Inflammatory macrophage treated with lipopolysaccharide for 1 hour (primary cell): Measurements from ENCODE around the gene CRYBG3.
A peak's percentile ranks its signal among the peaks of the same experiment; 100 is the strongest.

Source experiments
- DNase-seq, 2 donors: peaks; one replicate each; pipeline ENCODE4 v3.0.0-alpha.2; 2020 to 2022

CRYBG3 gene

GRCh38 chr3:97839944-97840343, 18.1 kb downstream of the CRYBG3 start:
- no peak for DNase-seq

- DNase-seq = no peak
These were observed 19.5 kb downstream of the CRYBG3 start for GRCh38 chr3:97841304-97841703.

GRCh38 chr3:97841956-97842355, 20.1 kb downstream of the CRYBG3 start:
- no peak for DNase-seq

- no peak for DNase-seq
These were observed 27.0 kb downstream of the CRYBG3 start for GRCh38 chr3:97848779-97849178.

DNA sequence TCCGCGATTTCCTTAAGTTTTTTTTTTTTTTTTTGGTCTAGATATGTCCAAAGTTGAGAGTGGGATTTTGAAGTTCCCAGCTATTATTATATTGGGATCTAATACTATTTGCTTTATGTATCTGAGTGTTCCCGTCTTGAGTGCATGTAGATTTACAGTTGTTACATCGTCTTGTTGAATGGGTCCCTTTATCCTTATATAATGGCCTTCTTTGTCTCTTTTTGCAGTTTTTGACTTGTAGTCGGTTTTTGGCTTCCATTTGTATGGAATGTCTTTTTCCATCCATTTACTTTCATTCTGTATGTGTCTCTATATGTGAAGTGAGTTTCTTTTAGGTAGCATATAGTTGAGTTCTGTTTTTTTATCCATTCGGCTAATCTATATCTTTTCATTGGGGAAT, 35.6 kb downstream of the CRYBG3 start:
- DNase-seq = no peak

DNA sequence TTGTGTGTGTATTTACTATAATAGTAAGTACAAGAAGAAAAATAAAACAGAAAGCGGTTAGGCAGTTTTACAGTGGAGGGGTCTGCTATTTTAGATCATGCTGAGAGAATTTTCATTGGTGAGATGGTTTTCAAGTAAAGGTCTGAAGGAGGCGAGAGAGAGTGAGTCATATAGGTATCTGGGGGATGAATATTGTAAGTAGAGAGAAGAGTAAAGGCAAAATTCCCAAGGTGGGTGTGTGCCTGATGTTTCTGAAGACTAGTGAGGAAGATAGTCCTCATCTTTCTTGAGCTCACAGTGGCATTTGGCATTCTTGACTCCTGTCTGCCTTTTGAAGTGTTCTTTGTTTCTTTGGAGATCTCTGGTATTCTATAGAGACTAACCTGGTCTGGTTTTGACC, 38.6 kb downstream of the CRYBG3 start:
- DNase-seq = no peak

DNA sequence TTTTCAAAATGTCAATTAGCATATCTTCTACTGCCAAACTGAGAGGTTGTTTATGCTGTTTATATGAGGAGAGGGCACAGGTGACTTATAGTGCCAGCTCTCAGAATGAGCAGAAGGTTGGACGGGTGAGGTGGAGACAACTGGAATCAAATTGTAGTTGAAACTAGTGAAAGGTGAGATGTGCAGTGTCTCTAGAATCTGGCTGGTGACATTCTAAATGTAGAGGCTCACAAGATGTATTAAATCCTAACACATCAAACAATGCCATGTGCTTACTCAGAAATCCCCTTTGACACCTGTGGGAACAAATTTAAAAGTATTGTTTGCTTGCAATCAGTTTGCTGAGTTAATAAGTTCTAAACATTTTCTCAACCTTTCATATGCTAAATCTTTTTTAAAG, 40.8 kb downstream of the CRYBG3 start:
- no peak for DNase-seq

- no peak for DNase-seq
These were observed 41.2 kb downstream of the CRYBG3 start for GRCh38 chr3:97863031-97863430.

- no peak for DNase-seq
These were observed 42.0 kb downstream of the CRYBG3 start for GRCh38 chr3:97863775-97864174.

GRCh38 chr3:97871186-97871585, 49.4 kb downstream of the CRYBG3 start:
- no peak for DNase-seq

DNA sequence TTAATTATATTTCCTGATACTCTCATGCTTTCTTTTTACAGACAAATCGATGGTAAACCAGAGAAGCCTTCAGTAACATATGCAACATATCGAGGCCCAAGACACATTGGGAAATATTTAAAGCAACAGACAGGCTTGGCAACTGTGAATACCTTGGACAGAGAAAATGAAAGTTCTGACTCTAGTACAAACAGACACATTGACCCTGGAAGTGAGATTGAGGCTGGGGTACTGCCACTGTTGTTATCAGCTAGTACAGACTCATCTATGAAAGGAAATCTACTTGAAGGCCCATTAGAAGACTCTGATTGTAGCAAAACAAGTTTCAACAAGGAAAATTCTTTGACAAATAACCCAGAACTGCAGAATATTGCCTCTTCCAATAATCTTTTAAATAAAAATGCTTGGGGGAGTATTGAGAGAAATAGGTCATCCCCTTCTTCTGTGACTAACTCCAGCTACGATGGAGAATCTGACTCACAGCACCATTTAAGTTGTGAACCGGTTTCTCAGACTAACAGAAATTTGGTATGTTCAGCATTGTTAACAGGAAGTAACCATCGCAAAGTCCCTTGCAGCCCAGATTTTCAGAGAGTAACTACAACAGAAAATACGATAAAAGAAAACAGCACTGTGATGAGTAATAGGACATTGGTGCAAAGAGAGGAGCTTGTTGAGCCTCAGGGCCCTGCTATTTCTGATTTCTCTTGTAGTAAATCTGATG, 50.2 kb downstream of the CRYBG3 start:
- DNase-seq = no peak

GRCh38 chr3:97872525-97873042, 50.8 kb downstream of the CRYBG3 start:
- no peak for DNase-seq

GRCh38 chr3:97880267-97880666, 58.5 kb downstream of the CRYBG3 start:
- no peak for DNase-seq

GRCh38 chr3:97882975-97883598, 61.3 kb downstream of the CRYBG3 start:
- peak in 1 of 2 donors; percentile 3 for DNase-seq

- peak in 1 of 2 donors; percentile 7 for DNase-seq
These were observed 61.9 kb downstream of the CRYBG3 start for GRCh38 chr3:97883736-97884135.

DNA sequence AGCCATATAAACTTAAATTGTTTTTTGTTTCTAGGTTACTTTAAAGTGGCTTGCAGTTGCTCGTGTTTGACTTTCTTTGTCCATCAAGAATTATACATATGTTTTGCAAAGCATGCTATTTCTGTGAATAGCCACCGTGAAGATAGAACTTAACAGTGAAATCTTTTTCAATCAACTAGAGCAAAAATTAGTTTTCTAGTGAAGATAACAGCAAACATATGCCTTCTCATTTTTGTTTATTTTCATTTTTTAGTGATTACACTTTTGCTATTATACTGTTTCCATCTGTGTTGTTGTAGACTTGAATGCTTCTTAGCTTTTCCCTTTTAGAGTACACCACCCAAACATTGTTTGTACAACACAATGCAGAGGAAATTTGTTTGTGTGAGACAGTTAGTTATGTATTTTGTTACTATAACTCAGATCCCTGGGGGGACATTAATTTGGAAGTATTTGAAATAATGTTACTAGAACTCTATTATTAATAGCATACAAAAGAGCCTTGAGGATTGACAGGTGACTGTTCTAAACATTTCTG, 62.8 kb downstream of the CRYBG3 start:
- no peak for DNase-seq

- no peak for DNase-seq
These were observed 64.4 kb downstream of the CRYBG3 start for GRCh38 chr3:97885931-97886824.

DNA sequence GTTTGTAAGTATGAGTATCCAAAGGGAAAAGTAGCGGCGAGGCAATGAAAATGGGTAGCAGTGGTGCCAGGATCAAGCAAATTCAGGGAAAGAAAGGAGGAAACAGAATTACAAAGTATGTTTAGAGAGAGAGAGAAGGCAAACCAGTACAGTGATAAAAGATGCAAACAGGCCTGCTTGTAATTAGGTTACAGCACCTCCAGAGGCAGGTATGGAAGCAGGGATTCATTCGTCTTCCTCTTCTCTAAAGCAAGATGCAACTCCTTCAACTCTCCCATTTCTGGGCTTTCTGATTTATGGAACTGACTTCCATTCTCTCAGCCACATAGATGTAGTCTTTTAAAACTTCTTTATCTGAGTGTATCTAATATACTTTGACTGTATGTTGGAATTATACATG, 68.0 kb downstream of the CRYBG3 start:
- no peak for DNase-seq

GRCh38 chr3:97892852-97893251, 71.0 kb downstream of the CRYBG3 start:
- DNase-seq = no peak

- DNase-seq = no peak
These were observed 73.4 kb downstream of the CRYBG3 start for GRCh38 chr3:97895216-97895615.

- DNase-seq = no peak
These were observed 74.3 kb downstream of the CRYBG3 start for GRCh38 chr3:97896129-97896528.

- DNase-seq = no peak
These were observed 74.7 kb downstream of the CRYBG3 start for GRCh38 chr3:97896547-97896946.

DNA sequence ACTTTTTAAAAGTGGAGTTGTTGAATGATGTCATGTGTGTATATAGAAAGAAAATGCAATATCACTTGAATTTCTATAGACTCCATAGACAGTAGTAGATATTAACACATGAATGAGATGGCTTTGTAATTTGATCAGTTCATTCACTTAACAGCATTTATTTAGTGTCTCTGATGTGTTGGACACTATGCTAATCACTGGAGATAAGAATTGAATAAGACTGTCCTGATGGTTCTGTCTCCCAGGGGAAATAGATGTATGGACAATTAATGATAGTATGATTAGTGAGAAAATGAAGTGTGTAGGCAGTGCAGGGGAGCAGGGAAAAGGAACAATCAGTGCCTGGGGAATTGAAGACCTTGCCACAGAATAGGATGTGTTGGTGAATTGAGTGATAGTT, 77.5 kb downstream of the CRYBG3 start:
- no peak for DNase-seq
